HEK293 (cell line): ENCODE results near the gene KLHL17.

Source experiments
- HOXC10 ChIP-seq: sonication (generic); formaldehyde crosslinking; IDR thresholded peaks from 2 replicates; pipeline ENCODE4 v1.8.1; 2023; ENCODE audit warnings: mild to moderate bottlenecking, missing genetic modification reagents
- KLF8 ChIP-seq: fragments of 450-650 bp; formaldehyde crosslinking; IDR thresholded peaks from 2 replicates; pipeline ENCODE4 v1.5.1; 2016; ENCODE audit warnings: missing biosample characterization, missing genetic modification characterization
- MEIS1 ChIP-seq: sonication (generic); formaldehyde crosslinking; IDR thresholded peaks from 2 replicates; pipeline ENCODE4 v1.8.1; 2022; ENCODE audit warnings: missing genetic modification reagents, mild to moderate bottlenecking, borderline replicate concordance
- MYNN ChIP-seq: fragments of 450-650 bp; formaldehyde crosslinking; IDR thresholded peaks from 2 replicates; pipeline ENCODE4 v1.5.1; 2016; ENCODE audit warnings: missing biosample characterization, missing genetic modification characterization, borderline replicate concordance
- SALL2 ChIP-seq: fragments of 450-650 bp; formaldehyde crosslinking; IDR thresholded peaks from 2 replicates; pipeline ENCODE4 v1.5.0; 2017; ENCODE audit warnings: missing biosample characterization, mild to moderate bottlenecking, missing genetic modification characterization, borderline replicate concordance
- YY2 ChIP-seq: fragments of 450-650 bp; formaldehyde crosslinking; IDR thresholded peaks from 2 replicates; pipeline ENCODE4 v1.5.1; 2016; ENCODE audit warnings: missing biosample characterization, missing genetic modification characterization
- ZFP3 ChIP-seq: fragments of 450-650 bp; formaldehyde crosslinking; IDR thresholded peaks from 2 replicates; pipeline ENCODE4 v1.5.1; 2016; ENCODE audit warnings: low read depth, missing biosample characterization, missing genetic modification characterization
- ZNF132 ChIP-seq: fragments of 450-650 bp; formaldehyde crosslinking; IDR thresholded peaks from 2 replicates; pipeline ENCODE4 v1.5.1; 2017; ENCODE audit warnings: missing biosample characterization, missing genetic modification characterization, borderline replicate concordance
- ZNF146 ChIP-seq: fragments of 450-650 bp; formaldehyde crosslinking; IDR thresholded peaks from 2 replicates; pipeline ENCODE4 v1.5.1; 2016; ENCODE audit warnings: missing biosample characterization, missing genetic modification characterization
- ZNF19 ChIP-seq: fragments of 450-650 bp; formaldehyde crosslinking; IDR thresholded peaks from 2 replicates; pipeline ENCODE4; 2016; ENCODE audit warnings: missing biosample characterization, missing genetic modification characterization, low read depth
- ZNF202 ChIP-seq: fragments of 450-650 bp; formaldehyde crosslinking; IDR thresholded peaks from 2 replicates; pipeline ENCODE4 v1.5.1; 2016; ENCODE audit warnings: missing biosample characterization, missing genetic modification characterization, borderline replicate concordance
- ZNF221 ChIP-seq: fragments of 450-650 bp; formaldehyde crosslinking; IDR thresholded peaks from 2 replicates; pipeline ENCODE4 v1.5.1; 2017; ENCODE audit warnings: missing biosample characterization, missing genetic modification characterization, borderline replicate concordance
- ZNF24 ChIP-seq: fragments of 450-650 bp; formaldehyde crosslinking; IDR thresholded peaks from 2 replicates; pipeline ENCODE4 v1.5.1; 2016; ENCODE audit warnings: missing biosample characterization, missing genetic modification characterization
- ZNF350 ChIP-seq: fragments of 450-650 bp; formaldehyde crosslinking; IDR thresholded peaks from 2 replicates; pipeline ENCODE4 v1.5.0; 2017; ENCODE audit warnings: missing biosample characterization, mild to moderate bottlenecking, missing genetic modification characterization
- ZNF366 ChIP-seq: fragments of 450-650 bp; formaldehyde crosslinking; conservative IDR thresholded peaks from 2 replicates; pipeline ENCODE4 v1.5.1; 2016; ENCODE audit warnings: missing biosample characterization, missing genetic modification characterization
- ZNF37A ChIP-seq: fragments of 450-650 bp; IDR thresholded peaks from 2 replicates; pipeline ENCODE4 v1.5.1; 2018; ENCODE audit warnings: missing biosample characterization, missing genetic modification characterization
- ZNF423 ChIP-seq: fragments of 450-650 bp; formaldehyde crosslinking; IDR thresholded peaks from 2 replicates; pipeline ENCODE4 v1.5.1; 2016; ENCODE audit warnings: missing biosample characterization, missing genetic modification characterization
- ZNF433 ChIP-seq: fragments of 450-650 bp; formaldehyde crosslinking; IDR thresholded peaks from 2 replicates; pipeline ENCODE4 v1.5.1; 2016; ENCODE audit warnings: missing biosample characterization, missing genetic modification characterization, low read depth
- ZNF548 ChIP-seq: fragments of 450-650 bp; formaldehyde crosslinking; IDR thresholded peaks from 2 replicates; pipeline ENCODE4 v1.5.1; 2016; ENCODE audit warnings: missing biosample characterization, missing genetic modification characterization
- ZNF560 ChIP-seq: fragments of 450-650 bp; formaldehyde crosslinking; IDR thresholded peaks from 2 replicates; pipeline ENCODE4 v1.5.1; 2017; ENCODE audit warnings: missing biosample characterization, missing genetic modification characterization, borderline replicate concordance
- ZNF624 ChIP-seq: fragments of 450-650 bp; formaldehyde crosslinking; IDR thresholded peaks from 2 replicates; pipeline ENCODE4 v1.5.1; 2017; ENCODE audit warnings: missing biosample characterization, missing genetic modification characterization
- ZNF677 ChIP-seq: fragments of 450-650 bp; IDR thresholded peaks from 2 replicates; pipeline ENCODE4 v1.5.0; 2018; ENCODE audit warnings: missing biosample characterization, mild to moderate bottlenecking, missing genetic modification characterization, moderate library complexity
- ZNF747 ChIP-seq: fragments of 450-650 bp; formaldehyde crosslinking; IDR thresholded peaks from 2 replicates; pipeline ENCODE4 v1.5.1; 2016; ENCODE audit warnings: missing biosample characterization, missing genetic modification characterization
- ZNF785 ChIP-seq: fragments of 450-650 bp; formaldehyde crosslinking; IDR thresholded peaks from 2 replicates; pipeline ENCODE4 v1.5.1; 2016; ENCODE audit warnings: missing biosample characterization, missing genetic modification characterization
- ZNF792 ChIP-seq: fragments of 450-650 bp; formaldehyde crosslinking; IDR thresholded peaks from 2 replicates; pipeline ENCODE4 v1.5.1; 2016; ENCODE audit warnings: missing biosample characterization, missing genetic modification characterization
- ZNF837 ChIP-seq: fragments of 450-650 bp; formaldehyde crosslinking; IDR thresholded peaks from 2 replicates; pipeline ENCODE4 v1.5.1; 2016; ENCODE audit warnings: missing biosample characterization, missing genetic modification characterization
- ZNF843 ChIP-seq: fragments of 450-650 bp; formaldehyde crosslinking; IDR thresholded peaks from 2 replicates; pipeline ENCODE4 v1.5.1; 2016; ENCODE audit warnings: missing biosample characterization, missing genetic modification characterization
- ZSCAN16 ChIP-seq: fragments of 450-650 bp; formaldehyde crosslinking; IDR thresholded peaks from 2 replicates; pipeline ENCODE4 v1.5.1; 2016; ENCODE audit warnings: missing biosample characterization, missing genetic modification characterization
- ZSCAN23 ChIP-seq: fragments of 450-650 bp; formaldehyde crosslinking; IDR thresholded peaks from 2 replicates; pipeline ENCODE4 v1.5.1; 2016; ENCODE audit warnings: missing biosample characterization, missing genetic modification characterization
- ZXDB ChIP-seq: fragments of 450-650 bp; formaldehyde crosslinking; IDR thresholded peaks from 2 replicates; pipeline ENCODE4 v1.5.1; 2016; ENCODE audit warnings: missing biosample characterization, missing genetic modification characterization
- TF ChIP-seq, protein P1 (sequence below): fragments of 450-650 bp; formaldehyde crosslinking; IDR thresholded peaks from 2 replicates; pipeline ENCODE4 v1.5.1; 2017; ENCODE audit warnings: missing biosample characterization, missing genetic modification characterization
- TF ChIP-seq, protein P2 (sequence below): fragments of 450-650 bp; formaldehyde crosslinking; IDR thresholded peaks from 2 replicates; pipeline ENCODE4 v1.5.1; 2016; ENCODE audit warnings: missing biosample characterization, missing genetic modification characterization
- TF ChIP-seq, protein P3 (sequence below): fragments of 450-650 bp; formaldehyde crosslinking; IDR thresholded peaks from 2 replicates; pipeline ENCODE4 v1.5.1; 2016; ENCODE audit warnings: missing biosample characterization, missing genetic modification characterization, low read depth
- TF ChIP-seq, protein P4 (sequence below): fragments of 450-650 bp; formaldehyde crosslinking; IDR thresholded peaks from 2 replicates; pipeline ENCODE4 v1.5.0; 2017; ENCODE audit warnings: missing biosample characterization, missing genetic modification characterization, borderline replicate concordance

Gene KLHL17

DNA sequence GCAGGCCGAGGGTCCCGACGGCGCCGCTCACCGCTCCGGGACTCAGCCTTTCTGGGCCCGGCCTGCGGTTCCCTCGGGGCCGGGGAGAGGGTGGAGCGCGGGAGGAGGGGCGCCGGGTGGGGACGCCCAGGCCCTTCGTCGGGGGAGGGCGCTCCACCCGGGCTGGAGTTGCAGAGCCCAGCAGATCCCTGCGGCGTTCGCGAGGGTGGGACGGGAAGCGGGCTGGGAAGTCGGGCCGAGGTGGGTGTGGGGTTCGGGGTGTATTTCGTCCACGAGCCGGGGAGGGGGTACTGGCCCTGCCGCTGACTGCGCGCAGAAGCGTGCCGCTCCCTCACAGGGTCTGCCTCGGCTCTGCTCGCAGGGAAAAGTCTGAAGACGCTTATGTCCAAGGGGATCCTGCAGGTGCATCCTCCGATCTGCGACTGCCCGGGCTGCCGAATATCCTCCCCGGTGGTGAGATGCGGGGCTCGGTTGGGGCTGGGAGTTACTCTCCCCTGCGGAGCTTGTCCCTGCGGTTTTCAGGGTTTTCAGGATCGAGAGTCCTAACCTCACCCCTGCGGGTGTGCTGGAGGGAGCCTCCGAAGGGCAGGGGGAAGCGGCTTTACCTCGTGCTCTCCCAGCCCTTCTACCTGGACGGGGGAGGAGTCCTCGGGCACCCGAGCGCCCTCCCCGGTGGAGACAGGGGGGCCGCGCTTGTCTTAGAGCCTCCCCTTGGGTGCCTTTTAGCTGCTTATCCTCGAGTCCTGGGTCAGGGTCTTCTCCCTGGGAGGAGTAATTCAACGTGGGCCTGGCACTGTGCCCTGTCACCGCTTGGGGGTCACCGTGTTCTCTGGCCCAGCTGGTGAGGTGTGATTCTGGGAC lies 34.6 kb upstream of the KLHL17 start (continued):
- TF ChIP-seq ZNF548 (no peak), ZNF19 (tag by site-specific recombination) (no peak), ZNF843 (tag by site-specific recombination) (peak; percentile 57; the same call in 1 of the 2 replicates), ZNF366 (tag by site-specific recombination) (no peak), ZXDB (tag by site-specific recombination) (peak; percentile 97), ZNF37A (tag by site-specific recombination) (no peak), ZNF146 (tag by site-specific recombination) (no peak; the same call in 1 of the 2 replicates), ZNF837 (no peak), ZFP3 (tag by site-specific recombination) (no peak), ZNF624 (tag by site-specific recombination) (no peak), ZNF24 (tag by site-specific recombination) (no peak), HOXC10 (CRISPR knock-in tag) (no peak), ZNF132 (no peak), KLF8 (tag by site-specific recombination) (peak; percentile 92), ZNF350 (tag by site-specific recombination) (no peak), ZNF560 (tag by site-specific recombination) (no peak), ZNF785 (tag by site-specific recombination) (no peak), ZNF747 (tag by site-specific recombination) (no peak), MEIS1 (CRISPR knock-in tag) (no peak), ZSCAN23 (tag by site-specific recombination) (no peak), ZNF677 (no peak), SALL2 (tag by site-specific recombination) (no peak), ZNF423 (tag by site-specific recombination) (peak; percentile 98), ZNF202 (tag by site-specific recombination) (no peak), ZNF792 (tag by site-specific recombination) (no peak), ZSCAN16 (tag by site-specific recombination) (no peak), MYNN (tag by site-specific recombination) (no peak), ZNF433 (no peak), YY2 (no peak), ZNF221 (no peak)
- TF ChIP-seq, protein P1, sequence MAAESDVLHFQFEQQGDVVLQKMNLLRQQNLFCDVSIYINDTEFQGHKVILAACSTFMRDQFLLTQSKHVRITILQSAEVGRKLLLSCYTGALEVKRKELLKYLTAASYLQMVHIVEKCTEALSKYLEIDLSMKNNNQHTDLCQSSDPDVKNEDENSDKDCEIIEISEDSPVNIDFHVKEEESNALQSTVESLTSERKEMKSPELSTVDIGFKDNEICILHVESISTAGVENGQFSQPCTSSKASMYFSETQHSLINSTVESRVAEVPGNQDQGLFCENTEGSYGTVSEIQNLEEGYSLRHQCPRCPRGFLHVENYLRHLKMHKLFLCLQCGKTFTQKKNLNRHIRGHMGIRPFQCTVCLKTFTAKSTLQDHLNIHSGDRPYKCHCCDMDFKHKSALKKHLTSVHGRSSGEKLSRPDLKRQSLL (tag by site-specific recombination) = 0 out of 2 replicates have a peak, but pooled peaks have one; percentile 66
- TF ChIP-seq, protein P2, sequence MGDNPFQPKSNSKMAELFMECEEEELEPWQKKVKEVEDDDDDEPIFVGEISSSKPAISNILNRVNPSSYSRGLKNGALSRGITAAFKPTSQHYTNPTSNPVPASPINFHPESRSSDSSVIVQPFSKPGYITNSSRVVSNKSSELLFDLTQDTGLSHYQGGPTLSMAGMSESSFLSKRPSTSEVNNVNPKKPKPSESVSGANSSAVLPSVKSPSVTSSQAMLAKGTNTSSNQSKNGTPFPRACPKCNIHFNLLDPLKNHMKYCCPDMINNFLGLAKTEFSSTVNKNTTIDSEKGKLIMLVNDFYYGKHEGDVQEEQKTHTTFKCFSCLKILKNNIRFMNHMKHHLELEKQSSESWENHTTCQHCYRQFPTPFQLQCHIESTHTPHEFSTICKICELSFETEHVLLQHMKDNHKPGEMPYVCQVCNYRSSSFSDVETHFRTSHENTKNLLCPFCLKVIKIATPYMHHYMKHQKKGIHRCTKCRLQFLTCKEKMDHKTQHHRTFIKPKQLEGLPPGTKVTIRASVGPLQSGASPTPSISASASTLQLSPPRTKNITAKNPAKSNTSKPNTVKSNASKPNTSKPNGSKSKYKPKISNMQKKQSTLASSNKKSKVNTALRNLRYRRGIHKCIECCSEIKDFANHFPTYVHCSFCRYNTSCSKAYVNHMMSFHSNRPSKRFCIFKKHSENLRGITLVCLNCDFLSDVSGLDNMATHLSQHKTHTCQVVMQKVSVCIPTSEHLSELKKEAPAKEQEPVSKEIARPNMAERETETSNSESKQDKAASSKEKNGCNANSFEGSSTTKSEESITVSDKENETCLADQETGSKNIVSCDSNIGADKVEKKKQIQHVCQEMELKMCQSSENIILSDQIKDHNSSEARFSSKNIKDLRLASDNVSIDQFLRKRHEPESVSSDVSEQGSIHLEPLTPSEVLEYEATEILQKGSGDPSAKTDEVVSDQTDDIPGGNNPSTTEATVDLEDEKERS (tag by site-specific recombination) = no peak
- TF ChIP-seq, protein P3, sequence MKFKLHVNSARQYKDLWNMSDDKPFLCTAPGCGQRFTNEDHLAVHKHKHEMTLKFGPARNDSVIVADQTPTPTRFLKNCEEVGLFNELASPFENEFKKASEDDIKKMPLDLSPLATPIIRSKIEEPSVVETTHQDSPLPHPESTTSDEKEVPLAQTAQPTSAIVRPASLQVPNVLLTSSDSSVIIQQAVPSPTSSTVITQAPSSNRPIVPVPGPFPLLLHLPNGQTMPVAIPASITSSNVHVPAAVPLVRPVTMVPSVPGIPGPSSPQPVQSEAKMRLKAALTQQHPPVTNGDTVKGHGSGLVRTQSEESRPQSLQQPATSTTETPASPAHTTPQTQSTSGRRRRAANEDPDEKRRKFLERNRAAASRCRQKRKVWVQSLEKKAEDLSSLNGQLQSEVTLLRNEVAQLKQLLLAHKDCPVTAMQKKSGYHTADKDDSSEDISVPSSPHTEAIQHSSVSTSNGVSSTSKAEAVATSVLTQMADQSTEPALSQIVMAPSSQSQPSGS = no peak
- TF ChIP-seq, protein P4, sequence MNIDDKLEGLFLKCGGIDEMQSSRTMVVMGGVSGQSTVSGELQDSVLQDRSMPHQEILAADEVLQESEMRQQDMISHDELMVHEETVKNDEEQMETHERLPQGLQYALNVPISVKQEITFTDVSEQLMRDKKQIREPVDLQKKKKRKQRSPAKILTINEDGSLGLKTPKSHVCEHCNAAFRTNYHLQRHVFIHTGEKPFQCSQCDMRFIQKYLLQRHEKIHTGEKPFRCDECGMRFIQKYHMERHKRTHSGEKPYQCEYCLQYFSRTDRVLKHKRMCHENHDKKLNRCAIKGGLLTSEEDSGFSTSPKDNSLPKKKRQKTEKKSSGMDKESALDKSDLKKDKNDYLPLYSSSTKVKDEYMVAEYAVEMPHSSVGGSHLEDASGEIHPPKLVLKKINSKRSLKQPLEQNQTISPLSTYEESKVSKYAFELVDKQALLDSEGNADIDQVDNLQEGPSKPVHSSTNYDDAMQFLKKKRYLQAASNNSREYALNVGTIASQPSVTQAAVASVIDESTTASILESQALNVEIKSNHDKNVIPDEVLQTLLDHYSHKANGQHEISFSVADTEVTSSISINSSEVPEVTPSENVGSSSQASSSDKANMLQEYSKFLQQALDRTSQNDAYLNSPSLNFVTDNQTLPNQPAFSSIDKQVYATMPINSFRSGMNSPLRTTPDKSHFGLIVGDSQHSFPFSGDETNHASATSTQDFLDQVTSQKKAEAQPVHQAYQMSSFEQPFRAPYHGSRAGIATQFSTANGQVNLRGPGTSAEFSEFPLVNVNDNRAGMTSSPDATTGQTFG (tag by site-specific recombination) = no peak
